Activated CD8-positive, alpha-beta memory T cell treated with anti-CD3 and anti-CD28 coated beads, Interleukin-2, amount 50 U/mL, for 48 hours (primary cell): ENCODE results near the gene TRAPPC3.

ENCODE experiments used
- DNase-seq: peaks from one replicate; pipeline ENCODE4 v3.0.0-alpha.2; 2020

The TRAPPC3 gene

DNA sequence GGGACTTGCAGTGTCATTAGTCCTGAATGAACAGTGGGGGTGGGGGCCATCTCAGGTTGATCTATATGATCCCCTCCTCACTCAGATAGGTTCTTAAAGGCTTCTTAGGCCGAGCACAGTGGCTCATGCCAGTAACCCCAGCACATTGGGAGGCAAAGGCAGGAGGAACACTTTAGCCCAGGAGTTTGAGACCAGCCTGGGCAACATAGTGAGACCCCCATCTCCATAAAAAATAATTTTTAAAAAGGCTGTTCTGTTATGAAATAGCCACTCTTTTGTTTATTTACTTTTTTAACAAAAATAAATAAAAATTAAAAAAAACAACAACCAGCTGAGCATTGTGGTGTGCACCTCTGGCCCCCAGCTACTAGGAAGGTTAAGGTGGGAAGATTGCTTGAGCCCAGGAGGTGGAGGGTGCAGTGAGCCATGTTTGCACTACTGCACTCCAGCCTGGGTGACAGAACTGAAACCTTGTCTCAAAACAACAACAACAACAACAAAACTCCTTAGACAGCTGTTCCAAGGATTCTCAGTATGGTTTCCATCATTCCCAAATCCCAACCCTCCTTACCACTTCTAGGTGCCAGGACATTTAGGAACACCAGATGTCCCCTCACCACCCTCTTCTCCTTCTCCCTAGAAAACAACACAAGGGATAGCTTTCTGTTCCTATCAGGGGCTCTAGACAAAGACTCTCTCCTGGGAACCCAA is 2.0 kb upstream of the TRAPPC3 start:
- no peak for DNase-seq

DNA sequence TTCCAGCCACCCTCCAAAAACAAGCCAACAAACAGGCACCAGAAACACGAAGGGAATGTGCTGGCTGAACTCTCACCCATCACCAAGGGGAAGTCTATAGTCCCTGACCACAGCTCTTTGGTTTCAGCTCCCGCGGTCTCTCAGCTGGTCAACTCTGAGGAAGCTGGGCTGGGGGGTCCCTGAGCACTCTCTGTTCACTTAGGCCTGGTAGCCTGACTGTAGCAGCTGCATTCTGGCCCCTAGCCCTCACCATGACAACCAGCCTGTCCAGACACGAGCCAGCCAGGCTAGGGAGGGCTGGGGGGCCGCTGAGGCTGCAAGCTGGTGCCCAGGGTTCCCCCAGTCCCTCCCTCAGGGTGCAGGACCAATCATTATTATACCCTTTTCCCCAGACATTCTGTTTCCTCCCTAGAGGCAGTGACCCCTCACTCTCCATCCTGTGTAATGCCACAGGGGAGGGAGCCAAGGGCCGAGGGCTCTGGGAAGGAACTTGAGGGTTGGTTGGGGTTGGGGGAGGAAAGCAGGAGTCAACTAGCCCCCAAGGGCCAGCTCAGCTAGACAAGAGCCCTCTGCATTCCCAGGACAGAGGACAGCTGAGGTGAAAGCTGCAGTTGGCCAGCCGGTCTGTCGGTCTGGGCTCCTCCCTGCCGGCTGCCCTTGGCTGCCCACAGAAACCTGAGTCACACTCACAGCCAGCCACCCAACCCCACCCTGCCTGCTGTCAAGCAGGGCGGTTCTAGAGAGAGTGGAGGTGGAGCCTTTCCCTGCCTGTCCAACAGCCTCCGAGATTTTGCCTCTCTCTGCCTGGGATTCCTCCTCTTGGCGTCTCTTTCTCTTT is 1.2 kb upstream of the TRAPPC3 start:
- peak; percentile 86 for DNase-seq

DNA sequence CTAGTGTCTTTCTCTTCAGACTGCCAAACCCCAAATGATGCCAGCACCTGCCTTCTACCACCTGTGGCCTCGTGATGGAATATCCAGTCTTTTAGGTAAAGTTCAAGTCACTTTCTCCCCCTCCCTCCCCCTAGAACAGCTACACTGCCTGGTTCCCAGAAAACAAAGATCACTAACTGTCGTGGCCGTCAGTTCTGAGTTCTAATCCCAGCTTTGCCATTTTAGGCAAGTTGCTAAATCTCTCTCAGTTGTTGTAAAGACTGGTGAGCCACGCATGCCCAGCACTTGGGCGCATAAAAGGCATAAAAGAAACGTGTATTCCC is 648 bp upstream of the TRAPPC3 start:
- DNase-seq: peak; percentile 60

DNA sequence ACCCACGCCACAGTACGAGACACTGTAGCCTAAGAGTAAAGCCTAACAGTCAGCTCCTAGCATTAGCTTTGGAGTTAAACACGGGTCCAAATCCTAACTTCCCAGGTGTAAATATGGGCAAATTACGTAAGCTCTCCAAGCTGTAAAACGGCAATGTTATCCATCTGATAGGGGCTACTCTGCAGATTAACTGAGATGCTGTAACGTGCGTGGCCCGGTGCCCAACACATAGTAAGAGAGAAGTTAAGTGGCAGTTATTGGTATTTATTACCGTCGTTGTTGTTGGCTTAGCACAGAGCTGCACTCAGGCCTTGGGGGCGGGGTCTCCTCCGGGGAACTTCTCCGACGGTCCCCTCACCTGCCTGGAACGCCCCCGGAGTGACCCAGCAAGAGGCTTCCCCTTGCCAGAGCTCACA is 457 bp downstream of the TRAPPC3 start:
- DNase-seq: no peak

DNA sequence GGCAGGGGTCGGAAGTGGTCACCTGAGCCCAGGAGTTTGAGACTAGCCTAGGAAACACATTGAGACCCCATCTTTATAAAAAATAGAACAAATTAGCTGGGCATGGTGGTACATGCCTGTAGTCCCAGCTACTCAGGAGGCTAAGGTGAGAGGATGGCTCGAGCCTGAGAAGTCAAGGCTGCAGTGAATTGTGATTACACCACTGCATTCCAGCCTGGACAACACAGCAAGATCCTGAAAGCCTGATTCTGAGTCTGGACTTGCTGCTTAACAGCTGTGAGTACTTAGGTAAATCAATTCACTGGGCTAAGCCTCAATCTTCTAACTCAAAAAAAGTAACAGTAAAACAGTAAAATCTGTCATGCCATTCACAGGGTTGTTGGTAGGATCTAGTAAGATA is 4.9 kb downstream of the TRAPPC3 start:
- no peak for DNase-seq

DNA sequence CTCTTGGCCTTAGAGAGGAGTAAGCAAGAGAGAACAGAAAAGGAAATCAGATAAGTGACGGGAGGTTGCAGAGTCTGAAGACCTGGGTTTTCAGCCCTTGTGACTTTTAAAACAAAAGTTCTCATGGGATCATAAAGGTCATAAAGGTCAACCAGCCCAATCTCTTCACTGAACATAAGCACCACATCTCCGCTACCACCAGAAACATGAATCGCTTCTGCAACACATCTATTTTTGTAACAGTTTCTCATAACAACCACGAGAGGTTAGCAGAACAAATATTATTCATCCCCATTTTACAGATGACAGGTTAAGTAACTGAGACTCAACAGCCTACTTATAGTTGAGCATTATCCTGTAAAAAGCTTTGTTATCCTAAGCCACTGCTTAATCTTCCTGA is 5.9 kb downstream of the TRAPPC3 start:
- no peak for DNase-seq

DNA sequence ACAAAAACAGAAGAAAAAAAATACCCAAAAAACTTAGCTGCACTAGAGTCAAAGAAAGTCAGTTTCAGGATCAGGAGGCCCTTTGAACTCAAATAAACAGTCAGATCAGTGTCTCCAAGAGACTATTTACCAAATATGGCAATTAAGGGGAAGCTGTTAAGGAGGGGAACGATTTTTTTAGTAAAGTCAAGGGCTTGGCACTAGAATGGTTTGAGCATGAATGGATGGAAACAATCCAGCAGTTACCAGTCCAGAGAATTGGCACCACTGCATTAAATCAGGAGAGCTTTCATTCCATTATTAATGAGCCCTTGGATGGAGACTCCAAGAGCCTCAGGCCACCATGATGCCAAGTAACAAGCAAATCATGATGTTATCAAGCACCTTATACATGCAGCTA is 7.2 kb downstream of the TRAPPC3 start:
- DNase-seq: no peak

DNA sequence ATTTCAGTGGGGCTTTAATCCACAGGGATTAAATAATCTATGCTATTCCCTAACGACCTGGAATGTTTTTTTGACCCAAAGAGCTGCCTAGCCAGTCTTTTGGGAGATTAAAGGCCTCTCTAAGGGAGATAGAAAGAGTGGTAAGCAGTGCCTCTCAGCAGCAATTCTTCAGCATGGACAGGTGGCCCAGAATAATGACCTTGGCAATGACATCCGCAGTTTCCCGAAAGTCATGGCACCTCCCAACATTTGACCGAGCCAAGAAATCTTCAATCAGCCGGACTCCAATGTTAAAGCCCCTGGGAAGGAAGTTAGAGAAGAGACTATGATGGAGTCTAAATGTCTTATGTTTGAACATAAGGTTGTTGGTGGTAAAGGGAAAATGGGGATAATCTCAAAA is 9.8 kb downstream of the TRAPPC3 start:
- no peak for DNase-seq

DNA sequence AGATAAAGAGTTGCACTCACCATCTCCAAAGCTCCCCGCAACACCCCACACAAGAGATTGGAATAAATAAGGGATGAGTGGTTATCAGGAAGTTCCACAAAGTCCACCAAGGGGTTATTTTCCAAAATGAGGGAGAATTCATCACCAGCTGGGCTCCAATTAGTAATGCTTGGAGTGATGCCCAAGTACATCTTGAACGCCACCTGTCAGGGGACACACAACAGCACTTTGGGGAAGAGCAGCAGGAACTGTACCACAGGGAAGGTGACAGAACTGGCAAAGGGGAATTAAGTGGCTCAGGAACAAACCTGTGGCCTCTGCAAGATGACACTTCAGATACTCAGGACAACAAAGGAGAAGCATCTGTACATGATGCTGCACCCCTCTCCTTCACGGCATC is 11.5 kb downstream of the TRAPPC3 start:
- DNase-seq: no peak

DNA sequence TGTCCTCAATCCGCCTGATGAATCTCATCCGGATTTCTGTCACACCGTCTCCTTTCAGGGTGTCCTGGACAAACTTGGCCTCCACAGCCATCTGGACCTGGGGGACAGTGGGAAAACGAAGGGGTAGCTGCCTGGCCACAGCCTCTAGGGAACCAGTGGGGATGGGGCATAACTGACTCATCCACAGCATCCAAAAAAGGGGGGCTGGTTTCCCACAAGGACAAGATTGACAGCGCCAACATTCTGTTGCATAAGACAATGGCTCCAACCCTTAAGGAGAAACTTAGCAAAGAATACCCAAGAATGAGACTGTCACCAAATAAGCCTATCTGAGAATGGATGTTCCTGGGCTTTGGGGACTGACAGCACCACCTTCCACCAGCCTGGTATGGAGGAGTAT is 12.1 kb downstream of the TRAPPC3 start:
- DNase-seq: no peak

DNA sequence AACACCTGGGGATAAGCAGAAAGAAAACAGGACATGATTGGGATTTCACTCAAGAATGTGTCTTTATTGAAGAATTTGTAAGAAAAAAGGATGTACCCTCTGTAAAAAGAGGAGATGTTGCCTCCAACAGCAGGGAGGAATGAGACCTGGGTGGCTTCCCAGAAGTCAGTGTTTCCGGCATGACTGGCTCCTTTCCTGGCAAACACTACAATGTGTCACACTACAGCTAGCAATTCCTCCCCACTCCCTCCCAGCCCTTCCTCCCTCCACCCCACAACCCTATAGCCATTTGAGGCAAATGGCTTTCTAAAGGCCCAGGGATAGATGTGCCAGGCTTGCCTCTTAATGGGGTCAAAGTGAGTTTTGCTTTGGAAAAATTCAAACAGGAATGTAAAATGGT is 12.8 kb downstream of the TRAPPC3 start:
- DNase-seq: no peak

DNA sequence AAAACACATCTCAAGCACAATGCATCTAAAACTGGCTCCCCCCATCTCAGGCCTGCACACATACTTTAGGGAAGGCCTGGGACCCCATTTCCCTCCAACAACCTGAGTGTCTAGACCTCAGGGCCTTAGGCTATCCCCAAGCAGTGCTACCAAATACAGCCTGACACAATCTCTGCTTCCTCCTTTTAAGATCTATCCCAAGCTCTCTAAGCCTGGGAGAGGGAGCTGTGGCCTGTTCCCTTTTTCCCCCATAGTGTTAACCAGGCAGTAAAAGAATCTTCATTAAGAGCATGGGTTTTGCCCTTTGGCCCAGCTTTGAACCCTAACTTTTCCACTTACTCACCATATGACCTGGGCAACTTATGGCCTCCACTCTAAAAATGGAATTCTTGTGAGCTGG is 13.5 kb downstream of the TRAPPC3 start:
- DNase-seq: no peak

DNA sequence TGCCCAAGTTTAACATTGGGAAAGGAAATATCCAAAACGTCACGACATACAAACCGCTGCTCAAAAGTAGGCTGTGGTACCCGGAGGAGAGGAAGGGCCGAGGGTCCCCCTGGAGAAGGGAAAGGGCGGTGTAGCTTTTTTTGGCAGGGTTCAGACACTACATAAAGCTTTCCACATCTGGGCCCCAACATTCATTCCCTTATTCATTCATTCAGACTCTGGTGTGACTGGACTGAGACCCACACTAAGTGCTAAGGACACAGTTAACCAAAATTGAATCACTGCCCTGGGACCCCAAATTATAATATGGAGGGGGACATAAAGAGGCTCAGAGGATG is 14.0 kb downstream of the TRAPPC3 start:
- no peak for DNase-seq

DNA sequence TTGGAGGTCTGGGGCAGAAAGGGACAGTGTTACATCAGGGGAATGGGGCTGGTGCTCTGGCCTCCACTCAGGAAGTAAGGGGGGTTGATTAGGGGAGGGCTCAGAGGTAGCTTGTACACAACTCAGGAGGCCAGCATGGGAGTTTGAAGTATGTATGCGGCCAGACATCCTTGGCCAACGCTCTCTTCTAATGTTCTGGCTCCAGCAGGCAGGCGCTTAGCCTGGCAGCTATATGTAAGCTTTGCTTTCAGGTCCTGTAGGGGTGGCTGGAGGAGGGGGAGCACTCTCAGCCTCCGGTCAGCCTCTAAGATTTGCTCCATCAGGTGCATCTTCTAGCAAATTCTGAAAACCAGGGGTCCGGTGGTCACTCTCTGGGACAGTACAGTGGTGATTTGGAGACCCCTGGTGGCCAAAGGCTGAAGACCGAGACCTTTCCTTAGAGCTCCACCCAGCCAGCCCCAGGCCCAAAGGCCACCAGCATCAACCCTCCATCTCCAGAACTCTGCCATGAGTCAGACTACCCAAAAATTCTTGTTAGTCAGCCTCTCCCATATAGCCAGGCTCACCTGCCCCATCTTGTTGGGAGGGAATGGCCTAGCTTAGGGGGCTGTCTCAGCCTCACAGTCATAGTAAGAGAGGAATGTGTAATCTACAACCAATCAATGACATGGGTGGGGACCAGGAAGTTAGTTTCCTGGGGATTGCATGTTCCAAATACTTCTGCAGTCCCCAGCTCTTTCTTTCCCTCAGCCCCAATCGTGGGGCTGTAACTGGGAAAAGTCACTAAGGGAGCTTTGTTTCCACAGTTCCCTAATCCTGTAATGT is 14.6 kb downstream of the TRAPPC3 start:
- DNase-seq: peak; percentile 73

DNA sequence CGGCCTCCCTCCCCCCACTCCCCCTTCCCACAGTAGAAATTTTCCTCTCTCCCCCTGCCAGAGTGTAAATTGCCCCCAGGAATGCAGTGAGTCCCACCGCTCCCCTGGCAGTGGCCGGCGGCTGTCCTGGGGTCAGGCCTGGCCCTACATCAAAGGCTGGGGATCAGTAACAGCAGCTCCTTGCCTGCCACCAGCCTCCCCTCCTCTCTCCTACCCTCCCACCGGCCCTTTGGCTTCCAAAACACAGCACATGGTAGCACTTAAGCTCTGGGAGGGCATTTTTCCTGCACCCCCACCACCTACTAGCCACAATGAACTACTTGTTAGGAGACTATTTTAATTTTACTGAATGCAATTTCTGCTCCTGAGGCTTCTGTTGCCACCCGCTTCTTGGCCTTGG is 15.3 kb downstream of the TRAPPC3 start:
- no peak for DNase-seq

DNA sequence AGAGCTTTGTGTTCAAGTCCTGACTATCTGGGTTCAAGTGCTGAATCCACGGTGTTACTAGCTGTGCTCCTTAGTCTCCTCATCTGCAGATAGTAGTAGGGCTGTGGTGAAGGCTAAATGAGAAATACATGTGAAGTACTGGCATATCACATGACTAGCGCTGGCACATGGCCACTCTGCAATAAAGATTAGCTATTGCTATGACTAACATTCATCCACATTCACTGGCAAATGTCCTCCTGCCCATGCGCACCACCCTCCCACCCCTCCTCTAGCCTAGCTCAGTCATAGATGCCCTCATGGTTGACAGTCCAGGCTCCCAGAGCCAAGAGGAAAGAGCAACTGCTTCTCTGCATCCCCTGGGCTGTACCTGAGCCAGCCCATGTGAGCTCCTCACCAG is 15.8 kb downstream of the TRAPPC3 start:
- no peak for DNase-seq

DNA sequence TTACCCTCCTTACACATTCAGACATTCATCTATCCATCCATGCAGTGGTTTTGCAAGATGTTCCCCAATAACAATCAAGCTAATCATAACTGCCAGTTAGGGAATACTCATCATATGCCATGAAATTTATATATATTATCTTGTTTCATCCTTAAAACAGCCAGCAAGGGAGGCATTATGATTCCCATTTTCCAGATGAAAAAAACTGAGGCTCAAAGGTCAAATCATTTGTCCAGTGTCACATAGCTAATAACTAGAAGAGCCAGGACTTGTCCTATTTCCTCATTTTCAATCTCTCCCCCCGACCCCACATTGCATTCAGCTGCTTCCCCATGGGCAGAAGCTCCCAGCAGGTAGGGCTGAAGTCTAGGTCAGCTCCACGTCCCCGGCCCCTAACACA is 17.3 kb downstream of the TRAPPC3 start:
- DNase-seq: no peak

DNA sequence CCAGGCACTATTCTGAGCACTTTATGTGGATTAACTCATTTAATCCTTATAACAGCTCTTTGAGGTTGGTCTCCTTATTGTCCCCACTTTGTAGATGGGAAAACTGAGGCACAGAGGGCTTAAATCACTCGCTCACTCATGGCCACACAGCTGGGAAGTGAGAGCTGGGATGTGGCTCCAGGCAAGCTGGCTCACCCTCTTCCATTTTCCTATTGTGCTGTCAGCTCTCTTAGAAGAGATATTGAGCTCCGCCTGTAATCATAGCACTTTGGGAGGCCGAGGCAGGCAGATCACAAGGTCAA is 20.4 kb downstream of the TRAPPC3 start:
- no peak for DNase-seq

DNA sequence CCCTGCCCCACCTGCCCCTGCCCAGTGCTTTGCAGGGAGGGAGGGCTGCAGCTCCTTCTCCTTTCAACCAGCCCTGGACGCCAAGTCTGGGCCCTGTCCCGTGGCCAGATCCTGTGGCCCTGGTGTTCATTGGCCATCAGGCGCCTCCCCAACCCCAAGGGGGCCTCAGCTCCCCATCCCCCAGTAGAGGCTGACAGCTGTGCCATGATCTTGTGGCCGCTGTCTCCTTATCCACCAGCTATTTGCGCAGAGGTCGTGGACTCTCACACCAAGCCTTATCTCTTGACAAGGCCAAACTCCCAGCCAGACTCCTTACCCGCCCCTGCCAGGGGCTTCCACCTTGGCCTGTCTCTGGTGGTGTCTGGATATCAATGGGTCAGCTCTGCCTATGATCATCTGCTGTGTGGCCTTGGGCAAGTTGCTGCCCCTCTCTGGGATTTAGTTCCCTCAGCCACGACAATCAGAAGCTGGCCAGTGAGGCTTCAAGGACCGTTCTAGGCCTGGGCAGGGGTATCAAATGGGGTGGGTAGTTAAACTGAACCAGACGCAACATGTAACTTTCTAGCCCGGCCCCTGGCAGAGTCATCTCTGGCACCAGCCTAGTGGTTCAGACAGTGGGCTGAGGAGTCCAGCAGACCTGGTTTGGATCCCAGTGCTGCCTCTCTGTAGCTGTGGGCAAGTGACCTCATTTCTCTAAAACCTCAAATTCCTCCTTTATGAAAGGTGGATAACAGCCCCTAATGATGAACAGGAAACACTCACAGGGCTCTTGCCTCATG is 21.0 kb downstream of the TRAPPC3 start:
- DNase-seq: no peak

DNA sequence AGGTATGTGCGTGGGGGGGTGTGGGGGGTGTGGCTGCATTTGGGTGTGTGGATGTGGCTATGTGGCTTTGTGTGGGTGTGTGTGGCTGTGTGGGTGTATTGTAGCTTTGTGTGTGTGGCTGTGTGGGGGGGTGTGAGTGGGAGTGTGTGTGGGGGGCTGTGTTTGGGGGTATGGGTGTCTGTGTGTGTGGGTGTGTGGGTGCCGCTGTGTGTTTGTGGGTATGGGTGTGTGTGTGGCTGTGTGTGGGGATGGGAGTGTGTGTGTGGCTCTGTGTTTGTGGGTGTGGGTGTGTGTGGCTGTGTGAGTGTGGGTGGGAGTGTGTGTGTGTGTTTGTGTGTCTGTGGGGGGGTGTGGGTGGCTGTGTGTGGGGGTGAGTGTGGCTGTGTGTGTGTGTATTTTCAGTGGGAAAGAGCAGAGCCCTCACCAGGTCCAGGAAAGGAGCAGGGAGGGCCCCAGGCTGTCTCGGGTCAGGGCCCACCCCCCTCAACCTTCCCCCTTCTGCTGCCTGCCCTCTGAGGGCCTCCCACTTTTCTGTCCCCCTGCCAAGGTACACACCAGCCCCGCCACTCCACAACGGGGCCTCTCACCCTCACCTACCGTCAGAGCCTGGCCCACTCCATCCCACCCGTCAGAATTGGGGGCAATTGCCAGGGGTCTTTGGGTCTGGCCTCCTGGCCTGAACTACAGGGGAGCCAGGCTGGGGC is 22.3 kb downstream of the TRAPPC3 start:
- DNase-seq: no peak

DNA sequence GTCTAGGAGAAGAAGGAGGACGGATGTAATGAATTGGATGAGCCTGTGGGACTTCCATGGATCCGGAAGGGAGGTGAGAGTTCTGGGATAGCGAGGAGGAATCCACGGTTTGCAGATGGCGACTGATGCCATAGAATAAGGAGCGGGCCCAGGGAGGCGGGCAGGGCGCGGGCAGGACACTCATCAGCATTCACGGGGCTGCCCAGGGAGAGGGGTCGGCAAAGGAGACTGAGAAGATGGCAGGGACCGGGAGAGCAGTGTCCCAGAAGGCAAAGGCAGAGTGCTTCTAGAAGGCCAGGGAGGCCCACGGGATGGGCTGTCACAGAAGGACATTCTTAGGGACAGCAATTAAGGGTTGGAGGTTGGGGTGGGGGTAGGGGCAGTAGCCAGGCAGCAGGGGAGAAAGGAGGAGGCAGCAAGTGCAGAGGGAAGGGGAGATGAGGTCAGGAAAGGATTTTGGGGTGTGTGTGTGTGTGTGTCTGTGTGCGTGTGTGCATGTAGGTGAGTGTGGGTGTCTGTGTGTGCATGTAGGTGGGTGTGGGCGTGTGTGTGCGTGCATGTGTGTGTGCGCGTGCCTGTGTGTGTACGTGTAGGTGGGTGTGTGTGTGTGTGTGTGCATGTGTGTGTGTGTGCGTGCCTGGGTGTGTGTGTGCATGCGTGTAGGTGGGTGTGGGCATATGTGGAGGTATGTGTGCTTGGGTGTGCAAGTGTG is 23.1 kb downstream of the TRAPPC3 start:
- DNase-seq: no peak
